GM19467 (cell line): Measurements from ENCODE around the gene ENPP7.

Source experiments
- ATAC-seq: cut with Tn5 transposase; IDR thresholded peaks from one replicate; pipeline ENCODE4 v1.9.1; 2021; ENCODE audit warnings: mild to moderate bottlenecking, moderate library complexity; ENCODE audit not compliant: unreplicated experiment

The ENPP7 gene

GRCh38 chr17:79730769-79731483 is at the start of gene ENPP7:
TSS of gene ENPP7 (plus strand) at chr17:79730943. CDS start at chr17:79731140, 197 bp downstream.
- ATAC-seq: no peak

GRCh38 chr17:79681101-79681621 is 49.6 kb upstream of the ENPP7 start:
- no peak for ATAC-seq

- ATAC-seq: no peak
Measured at GRCh38 chr17:79681628-79682261, 49.0 kb upstream of the ENPP7 start.

- ATAC-seq: no peak
Measured at GRCh38 chr17:79683365-79683764, 47.4 kb upstream of the ENPP7 start.

GRCh38 chr17:79684132-79684985 is 46.4 kb upstream of the ENPP7 start:
- ATAC-seq: no peak

- ATAC-seq: no peak
Measured at GRCh38 chr17:79685121-79685520, 45.6 kb upstream of the ENPP7 start.

- ATAC-seq: no peak
Measured at GRCh38 chr17:79686476-79686875, 44.3 kb upstream of the ENPP7 start.

- ATAC-seq: no peak
Measured at GRCh38 chr17:79690466-79690865, 40.3 kb upstream of the ENPP7 start.

GRCh38 chr17:79690988-79691836 is 39.5 kb upstream of the ENPP7 start:
- no peak for ATAC-seq

GRCh38 chr17:79691931-79692330 is 38.8 kb upstream of the ENPP7 start:
- no peak for ATAC-seq

GRCh38 chr17:79693419-79693818 is 37.3 kb upstream of the ENPP7 start:
- ATAC-seq: no peak

GRCh38 chr17:79695293-79695790 is 35.4 kb upstream of the ENPP7 start:
- no peak for ATAC-seq

GRCh38 chr17:79695797-79696609 is 34.7 kb upstream of the ENPP7 start:
- ATAC-seq: no peak

- ATAC-seq: no peak
Measured at GRCh38 chr17:79696610-79696982, 34.1 kb upstream of the ENPP7 start.

- no peak for ATAC-seq
Measured at GRCh38 chr17:79698146-79698846, 32.4 kb upstream of the ENPP7 start.

GRCh38 chr17:79699386-79700036 is 31.2 kb upstream of the ENPP7 start:
- ATAC-seq: no peak

- no peak for ATAC-seq
Measured at GRCh38 chr17:79700592-79700991, 30.2 kb upstream of the ENPP7 start.

GRCh38 chr17:79702034-79702433 is 28.7 kb upstream of the ENPP7 start:
- no peak for ATAC-seq
